Iris pigment epithelial cell (primary cell): Measurements from ENCODE around the gene FOXD3.
"Not testable (repeated sequence)": the region's sequence is repeated elsewhere in the genome, so short reads cannot be mapped to it uniquely, and the experiment has no call there.

Experiments used
- DNase-seq: peaks from one replicate; pipeline ENCODE4 v3.0.0-alpha.2; 2011; ENCODE audit warnings: low read depth

FOXD3 gene

GRCh38 chr1:63321066-63321784, 1.1 kb upstream of the FOXD3 start:
- DNase-seq = no peak

GRCh38 chr1:63321785-63322113, 618 bp upstream of the FOXD3 start:
- no peak for DNase-seq

DNA sequence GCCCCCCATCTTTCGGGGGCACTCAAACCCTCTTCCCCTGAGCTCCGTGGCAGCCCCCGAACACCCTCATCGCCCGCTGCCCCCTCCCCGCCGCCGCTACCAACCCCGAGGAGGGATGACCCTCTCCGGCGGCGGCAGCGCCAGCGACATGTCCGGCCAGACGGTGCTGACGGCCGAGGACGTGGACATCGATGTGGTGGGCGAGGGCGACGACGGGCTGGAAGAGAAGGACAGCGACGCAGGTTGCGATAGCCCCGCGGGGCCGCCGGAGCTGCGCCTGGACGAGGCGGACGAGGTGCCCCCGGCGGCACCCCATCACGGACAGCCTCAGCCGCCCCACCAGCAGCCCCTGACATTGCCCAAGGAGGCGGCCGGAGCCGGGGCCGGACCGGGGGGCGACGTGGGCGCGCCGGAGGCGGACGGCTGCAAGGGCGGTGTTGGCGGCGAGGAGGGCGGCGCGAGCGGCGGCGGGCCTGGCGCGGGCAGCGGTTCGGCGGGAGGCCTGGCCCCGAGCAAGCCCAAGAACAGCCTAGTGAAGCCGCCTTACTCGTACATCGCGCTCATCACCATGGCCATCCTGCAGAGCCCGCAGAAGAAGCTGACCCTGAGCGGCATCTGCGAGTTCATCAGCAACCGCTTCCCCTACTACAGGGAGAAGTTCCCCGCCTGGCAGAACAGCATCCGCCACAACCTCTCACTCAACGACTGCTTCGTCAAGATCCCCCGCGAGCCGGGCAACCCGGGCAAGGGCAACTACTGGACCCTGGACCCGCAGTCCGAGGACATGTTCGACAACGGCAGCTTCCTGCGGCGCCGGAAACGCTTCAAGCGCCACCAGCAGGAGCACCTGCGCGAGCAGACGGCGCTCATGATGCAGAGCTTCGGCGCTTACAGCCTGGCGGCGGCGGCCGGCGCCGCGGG, 837 bp downstream of the FOXD3 start:
- DNase-seq = no peak

GRCh38 chr1:63323865-63324778, 1.8 kb downstream of the FOXD3 start:
- no peak for DNase-seq

GRCh38 chr1:63324779-63325119, 2.4 kb downstream of the FOXD3 start:
- no peak for DNase-seq

DNA sequence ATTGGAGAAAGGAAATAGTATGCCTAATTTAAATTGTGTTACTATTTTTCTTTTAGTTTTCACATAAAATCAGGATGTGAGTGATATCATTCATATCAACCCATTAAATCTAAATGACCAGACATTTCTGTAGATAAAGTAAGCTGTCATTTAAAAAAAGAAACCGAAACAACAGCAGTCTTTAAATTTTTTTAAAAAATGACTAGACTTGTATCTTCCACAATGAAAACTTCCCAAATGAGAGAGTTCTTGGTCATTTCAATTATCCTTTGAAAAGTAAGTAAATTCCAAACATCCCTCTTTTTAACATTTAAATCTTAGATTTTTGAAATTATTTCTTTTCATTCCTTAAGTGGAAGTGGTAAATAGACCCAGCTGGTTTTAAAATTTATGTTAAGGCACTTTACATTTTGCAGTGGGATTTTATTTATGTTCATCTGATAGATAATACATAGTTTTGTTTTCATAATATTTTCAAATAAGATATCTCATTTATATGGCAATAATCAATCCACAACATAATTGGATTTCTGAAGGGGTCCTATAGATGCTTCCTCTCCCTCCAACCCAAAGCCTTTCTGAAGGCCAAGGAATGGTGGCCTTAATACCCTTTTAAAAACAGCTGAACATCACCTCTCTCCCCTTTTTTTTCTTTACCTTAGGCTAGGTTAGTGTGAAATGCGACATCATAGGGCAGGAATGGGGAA, 3.1 kb downstream of the FOXD3 start:
- no peak for DNase-seq

GRCh38 chr1:63326106-63326472, 3.7 kb downstream of the FOXD3 start:
- no peak for DNase-seq

GRCh38 chr1:63326473-63327380, 4.4 kb downstream of the FOXD3 start:
- DNase-seq = no peak

DNA sequence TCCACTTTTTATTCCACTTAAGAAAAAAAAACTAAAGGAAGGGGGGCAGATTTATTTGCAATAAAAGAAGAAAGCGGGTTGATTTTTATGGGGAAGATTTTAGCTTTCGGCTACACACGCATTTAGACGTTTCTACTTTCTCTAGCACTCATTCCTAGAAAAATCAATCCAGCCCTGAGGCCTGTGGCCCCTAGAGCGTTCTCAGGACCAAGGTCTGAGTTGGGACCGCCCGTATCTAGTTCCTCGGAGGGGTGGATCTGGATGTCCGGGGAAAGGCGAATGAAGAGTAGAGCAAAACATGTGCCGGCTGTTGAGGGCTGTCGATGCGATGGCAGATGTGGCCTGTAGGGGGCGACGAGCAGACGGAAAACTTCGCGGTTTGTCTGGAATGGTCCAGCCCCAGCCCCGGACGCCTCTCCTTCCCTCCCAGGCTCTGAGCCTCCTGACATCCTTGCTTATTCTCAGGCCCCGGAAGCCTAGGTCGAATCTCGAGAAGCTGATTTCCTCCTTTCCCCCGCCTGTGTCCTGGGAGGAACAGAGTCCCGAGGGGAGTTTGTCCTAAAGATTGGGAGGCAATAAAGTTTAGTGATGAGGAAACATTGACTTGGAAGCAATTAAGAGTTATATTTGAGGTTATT, 5.2 kb downstream of the FOXD3 start:
- peak; percentile 59 for DNase-seq

DNA sequence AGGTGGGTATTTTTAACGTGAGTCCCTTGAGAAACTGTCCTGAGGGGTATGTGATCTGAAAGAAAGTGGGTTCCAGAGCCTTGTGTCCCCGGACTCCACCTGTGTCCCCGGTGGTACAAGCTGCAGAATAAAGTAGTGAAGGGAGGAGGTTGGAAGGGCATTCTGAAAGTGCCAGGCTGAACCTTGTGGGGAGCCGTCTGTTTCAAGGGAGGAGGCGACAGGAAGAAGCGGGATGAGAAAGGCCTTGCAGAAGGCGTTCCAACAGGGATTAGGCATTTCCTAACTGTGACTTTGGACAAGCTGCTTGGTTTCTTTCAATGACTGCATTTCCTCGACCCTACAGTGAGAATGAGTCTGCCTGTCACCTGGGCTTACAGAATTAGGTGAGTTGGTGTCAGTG, 5.8 kb downstream of the FOXD3 start:
- no peak for DNase-seq

DNA sequence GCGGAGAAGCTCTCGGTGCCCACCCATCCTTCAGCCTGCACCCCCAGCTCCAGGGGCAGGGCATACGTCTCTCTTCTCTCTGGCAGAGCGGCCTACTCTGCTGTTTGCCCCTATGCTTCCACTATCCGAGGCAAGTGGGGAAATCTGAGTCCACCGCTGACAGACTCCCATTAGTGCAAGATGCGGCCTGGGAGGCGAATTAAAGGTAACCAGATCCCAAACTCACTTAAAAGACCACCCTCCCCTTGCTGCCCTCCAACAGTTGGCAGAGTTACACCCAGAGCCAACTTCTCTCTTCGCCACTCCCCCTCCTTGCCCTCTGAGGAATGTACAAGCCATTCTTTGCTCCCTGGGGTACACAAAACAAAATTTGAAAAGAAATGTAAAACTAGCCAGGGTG, 6.4 kb downstream of the FOXD3 start:
- no peak for DNase-seq

DNA sequence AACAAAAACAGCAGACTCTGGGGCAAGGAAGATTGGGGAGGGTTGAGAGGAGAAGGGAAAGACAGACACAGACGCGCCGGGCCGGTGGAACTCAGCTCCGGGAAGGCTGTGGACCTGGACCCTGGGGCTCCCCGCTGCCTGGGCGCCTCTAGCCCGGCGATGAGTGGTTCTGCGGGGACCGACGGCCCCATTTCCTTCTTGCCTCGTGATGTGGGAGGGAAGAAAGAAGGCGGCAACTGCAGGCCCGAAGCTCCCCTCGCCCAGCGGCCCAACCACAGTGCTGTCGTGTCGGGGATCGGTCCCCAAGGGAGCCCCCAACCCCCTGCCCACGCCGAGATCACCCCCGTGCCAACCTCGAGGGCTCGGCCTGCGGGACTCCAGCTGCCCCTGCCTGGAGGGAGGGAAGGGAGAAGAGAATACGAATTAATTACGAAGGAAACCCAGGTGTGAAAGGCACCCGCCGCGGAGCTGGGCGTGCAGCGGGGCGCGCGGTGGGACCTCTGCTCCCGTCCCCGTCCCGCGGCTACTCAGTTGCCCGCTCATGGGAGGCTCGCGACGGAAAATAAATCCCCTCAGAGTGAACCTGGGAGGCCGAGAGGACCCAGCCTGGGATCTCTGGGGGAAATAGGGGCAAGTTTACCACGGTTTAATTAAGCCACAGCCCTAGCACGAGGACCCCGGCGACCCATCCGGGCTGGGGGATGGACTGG, 7.4 kb downstream of the FOXD3 start:
- DNase-seq = no peak

DNA sequence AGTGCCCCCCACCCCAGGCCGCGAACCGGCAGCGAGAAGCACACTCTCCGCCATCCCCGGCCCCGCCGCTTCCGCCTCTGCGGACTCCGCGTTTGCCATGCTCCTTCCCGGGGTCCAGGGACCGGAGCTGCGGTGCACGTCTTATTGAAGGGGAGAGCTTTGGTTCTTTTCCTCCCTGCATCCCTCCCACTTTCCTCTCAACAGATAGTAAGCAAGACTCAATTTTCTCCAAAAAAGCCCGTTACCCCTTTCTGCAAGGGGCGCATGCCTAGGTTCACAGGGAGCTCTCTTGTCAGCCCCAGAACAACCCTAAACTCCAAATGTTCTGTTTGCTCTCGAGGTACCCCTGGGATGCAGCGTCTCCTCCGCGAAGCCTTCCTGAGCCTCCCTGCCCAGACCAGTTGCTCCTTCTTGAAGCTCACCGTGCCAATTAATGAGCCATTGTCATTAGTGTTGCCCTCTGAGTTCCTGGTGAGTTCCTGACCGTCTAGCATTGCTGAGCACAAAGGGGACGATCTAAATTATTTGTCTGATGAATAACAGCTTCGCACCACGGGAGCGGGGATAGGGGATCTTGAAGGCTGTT, 8.1 kb downstream of the FOXD3 start:
- no peak for DNase-seq

- no peak for DNase-seq
Observed at GRCh38 chr1:63342402-63342801, 20.0 kb downstream of the FOXD3 start.

- DNase-seq = no peak
Observed at GRCh38 chr1:63343922-63344321, 21.6 kb downstream of the FOXD3 start.

DNA sequence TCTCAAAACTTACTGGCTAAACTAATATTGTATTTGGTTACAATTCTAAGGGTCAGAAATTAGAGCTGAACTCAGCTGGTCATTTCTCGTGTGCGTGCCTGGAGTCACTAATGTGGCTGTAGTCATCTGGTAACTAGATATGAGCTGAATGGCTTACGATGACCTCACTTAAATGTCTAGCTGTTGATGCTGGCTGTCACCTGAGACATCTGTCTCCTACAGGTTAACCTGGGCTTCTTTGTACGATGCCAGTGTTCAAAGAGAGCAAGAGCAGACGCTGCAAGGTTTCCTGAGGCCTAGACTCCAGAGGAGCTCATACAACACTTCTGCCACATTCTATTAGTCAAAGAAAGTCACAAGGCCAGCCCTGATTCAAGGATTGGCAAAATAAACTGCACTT, 28.0 kb downstream of the FOXD3 start:
- DNase-seq = no peak

DNA sequence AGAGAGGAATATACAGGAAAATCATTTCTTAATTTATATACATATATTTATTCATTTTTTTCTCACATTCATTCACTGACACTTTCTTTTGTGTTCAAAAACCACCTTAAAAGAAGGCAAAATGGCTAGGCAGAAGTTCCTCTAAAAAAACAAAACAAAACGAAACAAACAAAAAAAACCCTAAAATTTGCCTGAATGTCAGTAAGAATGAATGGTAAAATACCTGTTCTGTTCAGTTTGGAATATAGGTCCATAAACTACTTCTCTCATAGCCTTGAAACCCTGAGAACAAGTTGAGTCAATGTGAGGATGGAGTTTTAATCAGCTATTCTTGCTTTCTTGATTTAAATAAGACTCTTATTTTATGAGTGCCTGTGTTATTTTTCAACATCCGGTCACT, 30.4 kb downstream of the FOXD3 start:
- DNase-seq = no peak

- not testable (repeated sequence) for DNase-seq
Observed at GRCh38 chr1:63356234-63356633, 33.9 kb downstream of the FOXD3 start.

- DNase-seq = no peak
Observed at GRCh38 chr1:63359561-63359960, 37.2 kb downstream of the FOXD3 start.
